ENCODE measurements around the gene ANKRD23. TPM values are rescaled to one million over a fixed set of nuclear protein-coding genes. Genes with fewer than 3 reads are reported as not detected.
"Not testable (repeated sequence)": the region's sequence is repeated elsewhere in the genome, so short reads cannot be mapped to it uniquely, and the experiment has no call there.

Gene ANKRD23
- total RNA-seq, 1 donor from 2014 or later: 8.8 TPM

GRCh38 chr2:96864343-96865091 is 20.7 kb upstream of the ANKRD23 start:
- Mint-ChIP-seq H3K4me1 (ENCODE audit: low read depth) (peaks cover 17% of the 10 kb centered on the region), H3K27ac (no peak overlapping the region), H3K36me3 (ENCODE audit: low read depth) (peaks cover 18% of the 10 kb centered on the region), H3K9me3 (no peaks in the 10 kb centered on the region), H3K27me3 (ENCODE audit: insufficient read depth) (no peaks in the 10 kb centered on the region), H3K4me3 (no peak overlapping the region)
- intact Hi-C loops (cut with micrococcal nuclease): no loop called here
- no peak for DNase-seq (ENCODE audit: low spot score)

- DNase-seq (ENCODE audit: low spot score): no peak
- H3K4me3 Mint-ChIP-seq: no peak overlapping the region
Measured at GRCh38 chr2:96863575-96864342, 19.9 kb upstream of the ANKRD23 start.

GRCh38 chr2:96863056-96863455 is 19.2 kb upstream of the ANKRD23 start:
- DNase-seq (ENCODE audit: low spot score); intact Hi-C loops (cut with micrococcal nuclease); H3K9me3 Mint-ChIP-seq; H3K27ac Mint-ChIP-seq; H3K27me3 Mint-ChIP-seq (ENCODE audit: insufficient read depth); H3K4me3 Mint-ChIP-seq: not testable (repeated sequence)
- H3K4me1 Mint-ChIP-seq (ENCODE audit: low read depth): peaks cover 24% of the 10 kb centered on the region
- peaks cover 17% of the 10 kb centered on the region for H3K36me3 Mint-ChIP-seq (ENCODE audit: low read depth)

More at GRCh38 chr2:96863575-96864342, 19.9 kb upstream of the ANKRD23 start:
- no peaks in the 10 kb centered on the region for H3K9me3 Mint-ChIP-seq
- H3K27me3 Mint-ChIP-seq (ENCODE audit: insufficient read depth): no peaks in the 10 kb centered on the region
- H3K4me1 Mint-ChIP-seq (ENCODE audit: low read depth): peaks cover 25% of the 10 kb centered on the region
- intact Hi-C loops (cut with micrococcal nuclease): no loop called here
- H3K27ac Mint-ChIP-seq: no peak overlapping the region
- peaks cover 18% of the 10 kb centered on the region for H3K36me3 Mint-ChIP-seq (ENCODE audit: low read depth)

- Mint-ChIP-seq H3K36me3 (ENCODE audit: low read depth) (peaks cover 13% of the 10 kb centered on the region), H3K4me3 (no peak overlapping the region), H3K27ac (no peak overlapping the region), H3K27me3 (ENCODE audit: insufficient read depth) (no peaks in the 10 kb centered on the region), H3K9me3 (no peaks in the 10 kb centered on the region), H3K4me1 (ENCODE audit: low read depth) (peaks cover 20% of the 10 kb centered on the region)
- no peak for DNase-seq (ENCODE audit: low spot score)
- intact Hi-C loops (cut with micrococcal nuclease): no loop called here
Measured at GRCh38 chr2:96861074-96861473, 17.3 kb upstream of the ANKRD23 start.

- intact Hi-C loops (cut with micrococcal nuclease): no loop called here
- H3K27ac Mint-ChIP-seq: no peak overlapping the region
- peaks cover 21% of the 10 kb centered on the region for H3K4me1 Mint-ChIP-seq (ENCODE audit: low read depth)
- no peaks in the 10 kb centered on the region for H3K27me3 Mint-ChIP-seq (ENCODE audit: insufficient read depth)
- peaks cover 9% of the 10 kb centered on the region for H3K36me3 Mint-ChIP-seq (ENCODE audit: low read depth)
- no peak overlapping the region for H3K4me3 Mint-ChIP-seq
- H3K9me3 Mint-ChIP-seq: no peaks in the 10 kb centered on the region
- no peak for DNase-seq (ENCODE audit: low spot score)
Measured at GRCh38 chr2:96860065-96861029, 16.5 kb upstream of the ANKRD23 start.

- peaks cover 10% of the 10 kb centered on the region for H3K36me3 Mint-ChIP-seq (ENCODE audit: low read depth)
- no peaks in the 10 kb centered on the region for H3K9me3 Mint-ChIP-seq
- peak overlapping the region; percentile 53 for H3K4me3 Mint-ChIP-seq
Measured at GRCh38 chr2:96859681-96860064, 15.9 kb upstream of the ANKRD23 start.

GRCh38 chr2:96859099-96859649 is 15.4 kb upstream of the ANKRD23 start:
- H3K4me1 Mint-ChIP-seq (ENCODE audit: low read depth): peaks cover 26% of the 10 kb centered on the region
- H3K9me3 Mint-ChIP-seq: no peaks in the 10 kb centered on the region
- DNase-seq (ENCODE audit: low spot score): no peak
- intact Hi-C loops (cut with micrococcal nuclease): loop anchor here (5.0 kb wide), 5 partner anchors 97 to 552 kb away; partner anchors contain the start of genes CNNM4, KANSL3, LMAN2L and SNRNP200
- H3K27me3 Mint-ChIP-seq (ENCODE audit: insufficient read depth): no peaks in the 10 kb centered on the region
- peaks cover 11% of the 10 kb centered on the region for H3K36me3 Mint-ChIP-seq (ENCODE audit: low read depth)
- peak overlapping the region; percentile 69 for H3K4me3 Mint-ChIP-seq
- peak overlapping the region; percentile 52 for H3K27ac Mint-ChIP-seq

More at GRCh38 chr2:96859681-96860064, 15.9 kb upstream of the ANKRD23 start:
- Mint-ChIP-seq H3K4me1 (ENCODE audit: low read depth) (peaks cover 26% of the 10 kb centered on the region), H3K27ac (no peak overlapping the region), H3K27me3 (ENCODE audit: insufficient read depth) (no peaks in the 10 kb centered on the region)
- no peak for DNase-seq (ENCODE audit: low spot score)
- intact Hi-C loops (cut with micrococcal nuclease): loop anchor here (5.0 kb wide), 5 partner anchors 97 to 552 kb away; partner anchors contain the start of genes CNNM4, KANSL3, LMAN2L and SNRNP200

GRCh38 chr2:96857667-96858372 is 14.0 kb upstream of the ANKRD23 start, which contains the start of gene ANKRD39:
Gene ANKRD39, minus strand, starts transcription at chr2:96858016. Its CDS starts 29 bp downstream, at chr2:96857987.
- peaks cover 15% of the 10 kb centered on the region for H3K36me3 Mint-ChIP-seq (ENCODE audit: low read depth)
- no peaks in the 10 kb centered on the region for H3K9me3 Mint-ChIP-seq
- peak within 1 kb of the TSS; percentile 88 for H3K27ac Mint-ChIP-seq
- intact Hi-C loops (cut with micrococcal nuclease): loop anchor here (1.0 to 5.0 kb wide), 12 partner anchors 8 to 551 kb away; partner anchors contain the start of genes CNNM3, CNNM4, KANSL3 and LMAN2L
- no peaks in the 10 kb centered on the region for H3K27me3 Mint-ChIP-seq (ENCODE audit: insufficient read depth)
- H3K4me3 Mint-ChIP-seq: peak within 1 kb of the TSS; percentile 85
- H3K4me1 Mint-ChIP-seq (ENCODE audit: low read depth): peaks cover 26% of the 10 kb centered on the region
- peak; percentile 99 for DNase-seq (ENCODE audit: low spot score)

GRCh38 chr2:96856776-96857666 is 13.2 kb upstream of the ANKRD23 start:
- intact Hi-C loops (cut with micrococcal nuclease): loop anchor here (2.0 to 5.0 kb wide), 6 partner anchors 18 to 550 kb away; partner anchors contain the start of genes CNNM4, KANSL3, LMAN2L and SNRNP200
- H3K4me3 Mint-ChIP-seq: peak overlapping the region; percentile 85
- DNase-seq (ENCODE audit: low spot score): no peak

GRCh38 chr2:96853321-96853720 is 9.5 kb upstream of the ANKRD23 start:
- Mint-ChIP-seq H3K36me3 (ENCODE audit: low read depth) (peaks cover 26% of the 10 kb centered on the region), H3K9me3 (no peaks in the 10 kb centered on the region), H3K27me3 (ENCODE audit: insufficient read depth) (no peaks in the 10 kb centered on the region), H3K27ac (no peak overlapping the region), H3K4me1 (ENCODE audit: low read depth) (peaks cover 18% of the 10 kb centered on the region), H3K4me3 (no peak overlapping the region)
- no peak for DNase-seq (ENCODE audit: low spot score)
- intact Hi-C loops (cut with micrococcal nuclease): no loop called here

More at GRCh38 chr2:96856776-96857666, 13.2 kb upstream of the ANKRD23 start:
- Mint-ChIP-seq H3K9me3 (no peaks in the 10 kb centered on the region), H3K4me1 (ENCODE audit: low read depth) (peaks cover 26% of the 10 kb centered on the region), H3K27ac (peak overlapping the region; percentile 88), H3K27me3 (ENCODE audit: insufficient read depth) (no peaks in the 10 kb centered on the region), H3K36me3 (ENCODE audit: low read depth) (peaks cover 21% of the 10 kb centered on the region)

- H3K9me3 Mint-ChIP-seq: no peaks in the 10 kb centered on the region
- peaks cover 18% of the 10 kb centered on the region for H3K4me1 Mint-ChIP-seq (ENCODE audit: low read depth)
- H3K4me3 Mint-ChIP-seq: no peak overlapping the region
- H3K27me3 Mint-ChIP-seq (ENCODE audit: insufficient read depth): no peaks in the 10 kb centered on the region
- no peak for DNase-seq (ENCODE audit: low spot score)
- intact Hi-C loops (cut with micrococcal nuclease): no loop called here
- no peak overlapping the region for H3K27ac Mint-ChIP-seq
- peaks cover 30% of the 10 kb centered on the region for H3K36me3 Mint-ChIP-seq (ENCODE audit: low read depth)
Measured at GRCh38 chr2:96852667-96853066, 8.8 kb upstream of the ANKRD23 start.
